Panc1 (cell line): Measurements from ENCODE around the gene MPPED1.

ENCODE experiments used
- CTCF ChIP-seq: fragments of 450-650 bp; IDR thresholded peaks from 2 replicates; pipeline ENCODE4 v1.5.1; 2017; ENCODE audit warnings: mild to moderate bottlenecking
- POLR2AphosphoS5 ChIP-seq: IDR thresholded peaks from 2 replicates; pipeline ENCODE4 v1.6.1; 2012; ENCODE audit warnings: mild to moderate bottlenecking, low read depth, low read length, moderate library complexity
- SIN3A ChIP-seq: IDR thresholded peaks from 2 replicates; pipeline ENCODE4 v1.6.1; 2012; ENCODE audit warnings: low read depth, mild to moderate bottlenecking, low read length, moderate library complexity, borderline replicate concordance; ENCODE audit not compliant: insufficient read depth
- TCF7L2 ChIP-seq: IDR thresholded peaks from 2 replicates; pipeline ENCODE4 v1.6.1; 2011; ENCODE audit warnings: mild to moderate bottlenecking, low read depth, low read length, inconsistent platforms

DNA sequence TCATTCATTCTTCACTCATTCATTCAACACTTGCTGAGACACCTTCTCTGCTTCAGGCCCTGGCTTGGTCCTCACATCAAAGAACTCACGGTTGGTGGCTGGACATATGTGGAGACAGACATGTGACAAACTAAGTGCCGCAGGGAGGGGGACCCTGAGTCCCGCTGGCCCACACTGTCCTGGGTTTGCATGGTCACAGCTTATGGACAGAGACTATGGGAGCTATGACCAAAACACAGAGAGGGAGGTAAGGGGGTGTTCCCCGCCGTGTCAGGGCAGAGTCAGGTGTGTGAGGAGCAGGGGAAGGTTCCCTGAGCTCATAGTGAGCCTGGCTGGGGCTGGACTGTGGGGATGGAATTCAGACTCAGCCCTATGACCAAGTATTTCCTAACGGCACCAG, 123.1 kb downstream of the MPPED1 start:
- TF ChIP-seq CTCF = no peak
- TF ChIP-seq SIN3A = no peak
- TF ChIP-seq TCF7L2 = no peak
- TF ChIP-seq POLR2AphosphoS5 = no peak
